Stimulated activated CD8-positive, alpha-beta memory T cell treated with anti-CD3 and anti-CD28 coated beads, Interleukin-4, amount 100 ng/mL, for 1 hour (primary cell): ENCODE data around the gene HOXC10.

ENCODE experiments used
- DNase-seq, 2 donors: peaks; one replicate each; pipeline ENCODE4 v3.0.0-alpha.2; 2020; ENCODE audit warnings: low read depth in 2 of 2, low spot score in 1 of 2

Gene HOXC10

GRCh38 chr12:53984901-53985691 is at the start of gene HOXC10:
Gene HOXC10, plus strand, starts transcription at chr12:53985146. Its CDS starts 114 bp downstream, at chr12:53985260.
- peak; percentile 28 to 59 for DNase-seq

- no peak for DNase-seq
Measured at GRCh38 chr12:53935383-53936341, 49.3 kb upstream of the HOXC10 start.

- no peak for DNase-seq
Measured at GRCh38 chr12:53937099-53937498, 47.8 kb upstream of the HOXC10 start.

GRCh38 chr12:53937596-53938325 is 47.2 kb upstream of the HOXC10 start:
- DNase-seq = no peak

- no peak for DNase-seq
Measured at GRCh38 chr12:53938326-53939140, 46.4 kb upstream of the HOXC10 start, which contains the start of gene HOXC13. Gene HOXC13, plus strand, starts transcription at chr12:53938831. Its CDS starts 76 bp downstream, at chr12:53938907.

GRCh38 chr12:53939141-53940108 is 45.5 kb upstream of the HOXC10 start:
- DNase-seq = no peak

GRCh38 chr12:53940443-53941014 is 44.4 kb upstream of the HOXC10 start:
- no peak for DNase-seq

GRCh38 chr12:53941187-53941586 is 43.8 kb upstream of the HOXC10 start:
- no peak for DNase-seq

- no peak for DNase-seq
Measured at GRCh38 chr12:53941750-53942149, 43.2 kb upstream of the HOXC10 start.

GRCh38 chr12:53942467-53942997 is 42.4 kb upstream of the HOXC10 start:
- DNase-seq = no peak

GRCh38 chr12:53944209-53944608 is 40.7 kb upstream of the HOXC10 start:
- no peak for DNase-seq

GRCh38 chr12:53944907-53945847 is 39.8 kb upstream of the HOXC10 start:
- no peak for DNase-seq

- no peak for DNase-seq
Measured at GRCh38 chr12:53947743-53948142, 37.2 kb upstream of the HOXC10 start.

- DNase-seq = no peak
Measured at GRCh38 chr12:53948650-53949593, 36.0 kb upstream of the HOXC10 start.

- no peak for DNase-seq
Measured at GRCh38 chr12:53949631-53950436, 35.1 kb upstream of the HOXC10 start.

GRCh38 chr12:53950437-53950773 is 34.5 kb upstream of the HOXC10 start:
- no peak for DNase-seq
